Hematopoietic multipotent progenitor cell treated with erythropoietin and hydrocortisone succinate and interleukin-3 and kit ligand, for 15 days (in vitro differentiated cells): Measurements from ENCODE around the gene PCAT6.
A peak's percentile ranks its signal among the peaks of the same experiment; 100 is the strongest.
"Not testable (repeated sequence)": the region's sequence is repeated elsewhere in the genome, so short reads cannot be mapped to it uniquely, and the experiment has no call there.

ENCODE experiments used
- DNase-seq: peaks from one replicate; pipeline ENCODE4 v3.0.0-alpha.2; 2015; ENCODE audit warnings: low spot score

Gene PCAT6

DNA sequence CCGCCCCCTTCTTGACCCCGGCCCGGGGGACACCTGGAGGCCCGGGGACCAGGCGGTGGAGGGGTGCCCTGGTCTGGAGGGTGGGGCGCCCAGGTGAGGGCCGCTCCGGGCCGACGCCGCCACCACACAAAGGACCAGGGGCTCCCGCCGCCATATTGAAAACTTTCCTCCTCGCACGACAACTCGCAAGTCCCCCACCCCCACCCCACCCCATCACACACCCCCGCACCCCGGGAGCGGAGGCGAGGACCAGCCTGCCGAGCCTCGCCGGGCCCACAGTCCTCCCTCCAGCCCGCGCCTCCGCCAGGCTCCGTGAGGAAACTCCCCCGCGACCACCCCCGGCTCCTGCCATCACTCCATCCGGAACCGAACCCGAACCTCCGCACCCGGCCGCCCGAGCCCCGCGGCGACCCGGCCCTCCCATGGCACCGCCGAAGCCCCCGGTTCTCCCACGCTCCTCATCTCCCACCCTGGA, 3.3 kb upstream of the PCAT6 start:
- peak; percentile 26 for DNase-seq

DNA sequence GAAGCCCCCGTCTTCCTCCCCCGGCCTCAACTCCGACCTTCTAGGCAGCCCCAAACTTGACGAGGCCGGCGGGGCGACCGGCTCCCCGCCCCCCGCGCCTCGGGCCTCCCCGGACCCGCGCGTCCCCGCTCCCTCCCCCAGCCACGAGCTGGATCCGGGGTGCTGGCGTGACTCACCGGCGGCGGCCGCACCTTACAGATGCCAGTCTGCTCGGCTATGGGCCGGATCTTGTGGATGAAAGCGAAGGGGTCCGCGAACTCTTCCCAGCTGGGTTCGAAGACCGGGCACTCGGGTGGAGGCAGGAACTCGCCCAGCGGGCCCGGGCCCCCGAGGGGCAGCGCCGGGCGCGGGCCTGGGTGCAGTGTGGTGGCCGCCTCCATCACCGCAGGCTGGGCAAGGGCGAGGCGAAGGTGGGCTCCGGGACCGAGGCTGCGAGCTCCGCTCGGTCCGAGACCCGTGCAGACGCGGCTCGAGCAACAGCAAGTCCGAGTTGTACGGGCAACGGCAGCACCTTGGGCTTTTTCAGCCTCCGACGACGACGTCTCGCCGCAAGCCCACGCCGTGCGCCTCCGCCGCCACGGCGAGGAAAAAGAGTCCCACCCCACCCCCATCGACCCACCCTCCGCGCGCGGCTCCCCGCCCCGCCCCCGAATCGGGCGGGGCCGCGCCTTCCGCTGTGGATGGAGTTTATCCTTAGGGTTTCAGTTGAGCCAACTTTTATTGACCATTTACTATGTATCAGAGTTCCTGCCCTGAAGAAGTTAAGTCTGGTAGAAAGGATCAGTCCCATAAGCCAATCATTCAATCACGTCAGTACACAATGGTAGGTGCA, 2.6 kb upstream of the PCAT6 start, which contains the start of gene KDM5B:
KDM5B (minus strand) TSS at position 496 of the 832 bp plus-strand sequence; CDS start at position 380, 116 bp downstream.
- DNase-seq: peak; percentile 65

GRCh38 chr1:202809597-202810159, 1.1 kb upstream of the PCAT6 start:
- DNase-seq: no peak

DNA sequence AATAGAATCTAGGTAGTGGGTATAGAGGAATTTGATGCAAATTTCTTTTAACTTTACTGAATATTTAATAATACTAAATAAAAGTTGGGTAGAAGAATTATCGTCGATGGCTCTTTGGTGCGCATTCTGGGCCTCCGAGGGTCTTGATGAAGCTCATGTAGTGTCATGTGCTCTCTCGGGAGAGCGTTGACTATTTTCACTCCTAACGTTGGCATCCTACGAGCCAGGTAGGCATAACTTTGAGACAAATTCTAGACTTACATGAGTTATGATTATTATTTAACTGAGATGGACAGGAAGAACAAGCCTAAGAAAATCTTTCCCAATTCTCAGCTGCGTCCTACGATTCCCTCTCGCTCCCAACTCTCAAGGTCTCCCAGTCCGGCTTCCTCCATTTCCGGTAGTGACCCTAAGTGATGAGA, 550 bp upstream of the PCAT6 start:
- no peak for DNase-seq

DNA sequence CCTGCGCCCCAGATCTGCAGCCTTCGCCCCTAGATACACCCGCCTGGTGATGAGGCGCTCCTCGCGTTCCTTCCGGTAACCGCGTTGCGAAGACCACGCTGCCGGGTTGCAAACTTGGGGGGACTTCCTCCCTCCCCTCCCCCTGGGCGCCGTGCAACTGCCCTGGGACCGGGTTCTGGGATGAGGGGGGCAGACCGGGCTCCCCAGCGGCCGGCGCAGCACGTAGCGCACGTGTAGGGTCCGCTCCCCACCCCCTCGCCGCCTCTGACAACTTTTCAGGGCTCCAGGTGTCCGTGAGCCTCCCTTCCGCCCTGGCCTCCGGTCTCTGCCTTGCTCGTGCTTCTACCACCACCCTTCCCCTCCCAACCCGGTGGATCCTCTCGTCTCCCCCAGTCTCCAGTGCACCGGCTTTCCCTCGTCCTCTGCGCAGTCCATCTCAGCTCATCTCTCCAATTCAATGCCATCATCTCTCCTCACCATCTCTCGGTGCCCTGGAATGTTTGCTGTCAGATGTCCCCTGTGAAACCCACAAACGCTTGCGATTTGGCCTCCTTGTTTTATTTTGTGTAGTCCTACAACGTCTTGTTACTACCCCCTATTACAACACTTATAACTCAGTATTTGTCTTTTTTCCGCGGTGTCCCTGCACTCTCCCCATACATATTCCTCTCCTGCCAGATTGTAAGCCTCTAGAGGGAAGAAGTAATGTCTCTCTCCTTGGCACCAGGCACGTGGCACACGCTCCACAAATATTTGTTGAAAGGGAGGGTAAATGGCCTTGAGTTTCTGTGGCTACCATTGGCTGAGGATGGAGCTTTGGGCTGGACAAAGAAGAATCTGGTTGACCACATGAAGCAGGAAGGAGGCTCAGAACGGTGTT, 782 bp downstream of the PCAT6 start:
- no peak for DNase-seq

GRCh38 chr1:202812176-202813026, 1.6 kb downstream of the PCAT6 start:
- DNase-seq: no peak

DNA sequence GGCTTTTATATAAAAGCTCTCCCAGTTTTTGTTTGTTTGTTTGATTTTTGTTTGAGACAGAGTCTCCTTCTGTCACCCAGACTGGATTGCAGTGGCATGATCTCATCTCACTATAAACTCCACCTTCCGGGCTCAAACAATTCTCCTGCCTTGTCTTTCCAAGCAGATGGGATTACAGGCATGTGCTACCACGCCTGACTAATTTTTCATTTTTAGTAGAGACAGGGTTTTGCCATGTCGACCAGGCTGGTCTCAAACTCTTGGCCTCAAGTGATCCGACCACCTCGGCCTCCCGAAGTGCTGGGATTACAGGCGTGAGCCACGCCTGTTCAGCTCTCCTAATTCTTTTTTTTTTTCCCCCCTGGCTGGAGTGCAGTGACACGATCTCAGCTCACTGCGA, 4.4 kb downstream of the PCAT6 start:
- no peak for DNase-seq

DNA sequence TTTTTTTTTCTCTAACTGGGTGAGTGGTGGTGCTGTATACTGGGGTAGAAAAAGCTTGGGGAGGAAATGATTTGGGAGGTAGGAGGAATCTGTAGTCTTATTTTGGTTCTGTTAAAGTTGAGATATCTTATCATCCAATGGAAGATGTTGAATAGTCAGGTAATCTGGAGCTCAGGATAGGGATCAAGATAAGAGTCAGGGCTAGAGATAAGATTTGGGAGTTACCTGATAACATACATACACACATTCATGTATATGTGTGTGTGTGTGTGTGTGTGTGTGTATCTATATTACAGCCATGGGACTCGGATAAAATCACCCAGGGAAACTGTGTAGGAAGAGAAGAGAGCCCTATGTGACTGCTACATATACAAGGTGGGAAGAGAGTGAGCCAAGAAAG, 8.1 kb downstream of the PCAT6 start:
- no peak for DNase-seq

DNA sequence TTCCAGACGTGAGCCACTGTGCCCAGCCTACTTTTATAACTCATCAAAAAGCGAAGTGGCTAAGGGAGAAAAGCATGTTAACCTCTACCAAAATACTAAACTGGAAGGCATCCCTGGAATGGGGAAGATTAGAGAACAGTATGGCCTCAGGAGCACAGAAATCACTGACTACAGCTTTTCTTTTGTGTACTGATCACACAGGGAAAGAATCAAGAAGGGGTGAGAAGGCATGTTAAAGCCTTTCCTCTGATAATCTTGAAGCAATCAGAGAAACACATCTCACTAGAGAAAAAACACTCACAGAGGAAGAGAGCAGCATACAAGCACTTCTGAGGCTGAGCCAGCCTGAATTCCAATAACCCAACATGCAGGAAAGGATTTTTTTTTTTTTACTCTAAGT, 10.7 kb downstream of the PCAT6 start:
- DNase-seq: no peak

- no peak for DNase-seq
Measured at GRCh38 chr1:202825748-202826147, 15.0 kb downstream of the PCAT6 start.

DNA sequence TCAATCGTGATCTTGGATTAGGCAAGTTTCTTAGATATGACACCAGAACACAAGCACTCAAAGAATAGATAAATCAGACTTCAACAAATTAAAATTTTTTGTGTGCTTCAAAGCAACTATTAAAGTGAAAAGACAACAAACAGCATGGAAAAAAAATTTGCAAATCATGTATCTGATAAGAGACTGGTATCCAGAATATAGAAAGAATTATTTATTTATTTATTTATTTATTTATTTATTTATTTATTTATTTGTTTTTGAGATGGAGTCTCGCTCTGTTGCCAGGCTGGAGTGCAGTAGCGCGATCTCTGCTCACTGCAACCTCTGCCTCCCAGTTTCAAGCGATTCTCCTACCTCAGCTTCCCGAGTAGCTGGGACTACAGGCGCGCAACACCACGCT, 18.5 kb downstream of the PCAT6 start:
- not testable (repeated sequence) for DNase-seq

DNA sequence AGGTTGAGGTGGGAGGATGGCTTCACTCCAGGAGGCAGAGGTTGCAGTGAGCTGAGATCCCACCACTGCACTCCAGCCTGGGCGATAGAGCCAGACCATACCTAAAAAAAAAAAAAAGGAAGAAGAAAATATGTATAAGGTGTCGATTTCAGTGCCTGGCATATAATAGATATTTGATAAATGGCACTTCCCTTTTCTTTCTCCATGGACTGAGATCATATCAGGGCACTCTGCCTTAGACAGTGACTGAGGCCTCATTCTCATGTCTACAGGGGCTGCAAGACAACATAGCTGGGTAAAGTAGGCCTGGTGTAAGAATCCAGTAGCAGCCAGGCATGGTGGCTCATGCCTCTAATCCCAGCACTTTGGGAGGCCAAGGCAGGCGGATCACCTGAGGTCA, 21.2 kb downstream of the PCAT6 start:
- DNase-seq: no peak

DNA sequence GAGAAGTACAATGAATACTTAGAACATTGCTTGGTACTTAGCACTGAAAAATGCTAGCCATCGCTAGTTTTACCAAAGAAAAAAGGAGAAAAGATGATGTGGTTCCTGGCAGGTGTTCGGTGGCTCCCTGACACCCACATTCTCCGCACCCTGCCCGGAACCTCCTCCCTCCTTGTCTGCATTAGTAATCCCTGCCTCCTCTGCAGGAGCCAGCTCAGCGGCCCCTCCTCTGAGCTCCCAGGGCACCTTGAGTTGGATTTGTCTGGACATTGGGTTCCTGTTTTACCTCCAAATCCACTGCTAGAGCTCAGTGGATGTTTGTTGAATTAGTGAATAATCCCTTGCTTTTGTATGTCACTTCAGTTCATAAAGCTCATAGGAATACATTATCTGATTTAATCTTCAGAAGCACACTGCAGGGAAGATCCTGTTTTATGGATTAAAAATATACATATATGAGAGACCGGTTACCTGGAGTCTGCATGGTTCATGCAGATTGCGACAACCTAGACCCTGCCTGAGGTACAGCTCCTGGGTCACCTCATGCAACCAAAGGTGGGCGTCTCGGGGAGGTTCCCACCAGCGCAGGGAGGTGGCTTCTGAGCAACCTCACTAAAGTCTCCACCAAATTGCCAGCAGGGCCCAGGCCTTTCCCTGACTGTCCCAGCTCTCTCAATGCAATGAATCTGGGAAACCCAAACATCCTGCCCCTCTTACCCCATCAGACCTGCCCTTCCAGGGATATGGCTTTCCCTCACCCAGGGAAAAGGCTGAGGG, 24.2 kb downstream of the PCAT6 start:
- no peak for DNase-seq

- DNase-seq: no peak
Measured at GRCh38 chr1:202835548-202836072, 24.9 kb downstream of the PCAT6 start.

- no peak for DNase-seq
Measured at GRCh38 chr1:202836623-202837403, 26.1 kb downstream of the PCAT6 start.

- DNase-seq: no peak
Measured at GRCh38 chr1:202837746-202838262, 27.1 kb downstream of the PCAT6 start.

- no peak for DNase-seq
Measured at GRCh38 chr1:202843081-202843480, 32.3 kb downstream of the PCAT6 start.

- no peak for DNase-seq
Measured at GRCh38 chr1:202844259-202844658, 33.5 kb downstream of the PCAT6 start.

DNA sequence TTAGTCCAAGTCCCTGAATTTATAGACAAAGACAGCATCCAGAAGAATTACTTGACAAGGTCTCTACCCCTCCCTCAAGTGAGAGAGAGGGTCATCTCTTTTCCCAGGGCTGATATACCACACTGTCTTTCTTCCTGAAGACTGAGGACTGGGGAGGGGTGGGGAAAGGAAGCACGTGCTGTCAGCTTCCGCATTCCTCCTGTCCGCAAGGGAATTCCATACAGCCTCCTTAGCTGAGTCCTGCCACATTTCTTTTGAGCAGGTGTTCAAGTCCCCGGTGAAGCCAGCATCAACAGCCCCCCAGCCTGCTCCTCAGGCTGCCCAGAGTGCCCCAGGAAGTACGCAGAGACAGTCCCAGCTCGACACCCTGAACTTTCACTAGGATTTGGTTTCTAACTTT, 34.2 kb downstream of the PCAT6 start:
- no peak for DNase-seq

- DNase-seq: no peak
Measured at GRCh38 chr1:202848191-202848542, 37.4 kb downstream of the PCAT6 start.
